HG02884 (cell line): Measurements from ENCODE around the gene NOXA1.

Experiments
- ATAC-seq: cut with Tn5 transposase; IDR thresholded peaks from one replicate; pipeline ENCODE4 v1.9.1; 2021; ENCODE audit warnings: mild to moderate bottlenecking, moderate library complexity; ENCODE audit not compliant: unreplicated experiment

NOXA1 gene

DNA sequence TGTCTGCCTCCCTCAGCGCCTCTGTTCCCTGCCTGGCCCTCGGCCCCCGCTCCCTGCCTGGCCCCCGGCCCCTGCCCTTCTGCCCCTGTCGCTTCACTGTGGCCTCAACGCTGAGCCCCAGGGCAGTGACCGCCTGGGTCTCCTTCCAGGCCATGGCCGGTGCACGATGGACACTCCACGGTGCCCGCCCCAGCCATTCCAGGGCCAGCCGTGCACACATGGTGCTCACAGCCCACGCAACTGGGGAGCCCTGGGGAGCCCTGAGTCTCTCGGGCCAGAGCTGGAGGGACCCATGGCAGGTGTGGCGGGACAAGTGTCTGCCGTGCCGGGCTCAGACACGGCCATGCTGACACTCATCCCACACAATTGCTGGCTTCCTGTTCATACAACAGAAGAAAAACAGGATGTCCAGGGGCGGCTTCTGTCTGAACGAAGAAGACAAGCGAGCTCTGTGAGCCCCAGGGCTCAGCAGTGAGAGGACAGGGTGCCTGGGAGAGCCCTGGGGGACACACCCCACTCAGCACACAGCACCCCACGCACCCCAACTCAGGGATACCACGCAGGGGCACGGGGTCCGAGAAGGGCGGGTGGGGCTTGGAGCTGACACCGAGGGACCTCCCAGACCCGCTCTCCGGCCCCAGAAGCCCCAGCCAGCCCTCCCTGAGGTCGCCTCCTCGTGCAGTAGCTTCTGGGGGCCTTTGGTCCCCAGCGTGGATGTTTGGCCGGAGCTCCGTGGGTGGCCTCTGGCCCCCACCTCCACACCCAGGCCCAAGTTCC, 35.9 kb upstream of the NOXA1 start:
- no peak for ATAC-seq

DNA sequence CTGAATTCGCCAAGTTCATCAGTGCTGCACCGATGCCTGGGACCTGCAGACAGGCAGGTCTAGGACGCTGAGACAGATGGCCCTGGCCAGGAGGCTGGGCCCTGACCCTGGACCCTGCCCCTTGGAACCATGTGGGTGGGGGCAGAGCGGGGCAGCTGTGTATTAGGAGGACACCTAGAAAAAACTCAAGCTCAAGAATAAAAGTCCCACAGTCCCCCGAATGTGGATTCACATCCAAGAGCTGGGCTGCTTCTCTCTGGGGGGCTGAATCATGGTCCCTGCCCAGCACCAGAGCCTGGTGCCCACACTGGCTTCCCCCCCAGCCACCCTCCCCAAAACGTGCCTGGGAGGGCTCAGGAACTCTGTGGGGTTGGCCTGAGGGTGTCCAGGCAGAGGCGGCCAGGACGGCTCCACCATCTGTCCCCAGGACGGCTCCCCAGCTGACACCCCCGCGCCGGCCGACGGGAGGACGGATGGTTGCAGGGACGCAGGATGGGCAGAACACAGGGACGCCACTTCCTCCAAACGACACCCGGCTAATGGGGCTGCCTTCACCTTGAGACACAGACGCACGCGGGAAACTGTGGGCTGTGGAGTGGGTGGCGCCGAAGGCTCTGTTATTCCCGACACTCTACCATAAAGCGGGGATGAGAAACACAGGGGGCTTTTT, 35.2 kb upstream of the NOXA1 start:
- no peak for ATAC-seq

DNA sequence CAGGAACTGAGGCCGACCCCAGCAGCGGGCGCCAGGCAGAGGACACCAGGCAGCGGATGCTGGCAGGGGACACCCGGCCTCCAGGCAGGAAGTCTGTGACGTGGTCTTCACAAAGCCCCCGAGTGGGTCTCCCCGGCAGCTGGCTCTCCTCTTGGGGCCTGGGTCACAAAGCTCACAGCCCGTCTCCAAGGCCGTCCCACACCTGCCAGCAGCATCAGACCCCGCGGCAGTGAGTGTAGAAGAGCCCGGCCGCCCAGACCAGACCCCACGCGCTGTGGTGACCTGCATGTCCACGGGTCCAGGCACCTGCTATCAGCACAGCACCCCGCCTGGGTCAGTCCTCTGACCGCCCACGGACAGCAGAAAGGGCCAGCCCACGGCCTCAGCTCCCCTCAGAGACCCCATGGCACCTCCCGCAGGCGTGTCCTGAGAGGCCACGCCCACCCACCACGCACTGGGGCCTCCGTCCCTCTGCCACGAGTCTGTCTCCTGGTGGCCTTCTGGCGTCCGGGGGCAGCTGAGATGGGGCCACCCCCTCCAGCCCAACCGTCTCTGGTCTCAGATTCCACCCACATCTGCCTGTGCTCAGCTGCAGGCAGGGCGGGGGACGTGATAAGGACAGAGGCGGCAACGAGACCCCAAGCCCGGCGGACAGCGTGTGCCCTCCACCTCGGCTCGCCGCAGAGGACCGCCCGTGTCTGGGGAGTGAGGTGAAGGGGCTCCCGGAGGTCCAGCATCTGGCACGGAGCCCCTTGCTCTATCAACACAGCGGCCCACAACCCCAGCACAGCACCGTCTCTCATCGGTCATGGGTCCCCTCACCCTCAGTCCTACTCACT, 34.4 kb upstream of the NOXA1 start:
- no peak for ATAC-seq

GRCh38 chr9:137389428-137389746, 33.8 kb upstream of the NOXA1 start:
- ATAC-seq, result no peak

DNA sequence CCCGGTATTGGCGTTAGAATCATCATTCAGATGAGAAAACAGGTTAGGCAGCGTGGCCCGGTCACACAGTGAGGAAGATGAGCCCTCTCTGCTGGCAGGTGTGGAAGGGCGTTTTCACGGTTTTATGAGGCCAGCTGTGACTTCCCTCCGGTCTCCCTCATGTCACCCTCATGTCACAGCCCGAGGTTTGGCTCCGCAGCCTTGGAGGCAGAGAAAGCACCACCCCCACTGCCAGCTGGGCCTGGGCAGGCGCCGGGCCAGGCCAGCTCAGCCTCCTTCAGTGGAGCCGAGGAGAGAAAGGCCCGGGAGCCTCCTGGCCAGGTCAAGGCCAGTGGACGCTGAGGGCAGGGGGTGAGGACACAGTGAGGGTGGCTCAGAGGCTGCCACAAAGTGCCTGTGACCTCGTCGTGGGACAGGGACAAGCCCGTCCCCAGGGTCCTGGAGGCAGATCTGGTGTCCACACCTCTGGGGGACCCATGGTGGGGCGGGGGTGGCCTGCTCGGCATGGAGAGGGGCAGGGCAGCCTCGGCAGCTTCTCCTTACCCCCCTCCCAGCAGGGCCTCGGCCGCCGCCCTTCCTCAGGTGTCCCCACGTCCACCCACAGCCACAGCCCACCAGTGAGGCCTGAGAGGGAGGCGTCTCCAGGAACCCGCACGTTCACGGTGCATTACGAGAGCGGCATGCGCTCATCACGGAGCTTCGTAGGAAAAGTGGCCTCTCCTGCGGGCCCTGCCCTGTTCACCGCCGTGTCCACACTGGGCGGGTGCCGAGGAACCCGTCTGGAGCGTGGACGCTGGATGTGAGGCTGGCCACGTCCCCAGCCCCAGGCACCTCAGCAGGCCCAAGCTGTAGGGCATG, 32.4 kb upstream of the NOXA1 start:
- ATAC-seq, result no peak

DNA sequence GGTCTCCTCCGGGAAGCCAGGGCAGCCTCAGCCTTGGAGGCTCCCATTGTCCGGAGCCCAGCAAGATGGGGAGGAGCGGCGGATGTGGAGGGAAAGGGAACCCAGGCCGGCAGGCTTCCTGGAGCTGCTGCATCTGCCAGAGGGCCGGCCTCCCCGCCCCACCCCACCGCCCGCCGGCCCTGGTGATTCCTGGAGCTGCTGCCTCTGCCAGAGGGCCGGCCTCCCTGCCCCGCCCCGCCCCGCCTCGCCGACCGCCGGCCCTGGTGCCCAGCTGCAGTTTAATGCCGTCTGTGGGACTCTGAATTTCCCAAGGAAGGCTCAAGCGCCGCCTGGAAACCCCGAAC, 31.8 kb upstream of the NOXA1 start:
- no peak for ATAC-seq

DNA sequence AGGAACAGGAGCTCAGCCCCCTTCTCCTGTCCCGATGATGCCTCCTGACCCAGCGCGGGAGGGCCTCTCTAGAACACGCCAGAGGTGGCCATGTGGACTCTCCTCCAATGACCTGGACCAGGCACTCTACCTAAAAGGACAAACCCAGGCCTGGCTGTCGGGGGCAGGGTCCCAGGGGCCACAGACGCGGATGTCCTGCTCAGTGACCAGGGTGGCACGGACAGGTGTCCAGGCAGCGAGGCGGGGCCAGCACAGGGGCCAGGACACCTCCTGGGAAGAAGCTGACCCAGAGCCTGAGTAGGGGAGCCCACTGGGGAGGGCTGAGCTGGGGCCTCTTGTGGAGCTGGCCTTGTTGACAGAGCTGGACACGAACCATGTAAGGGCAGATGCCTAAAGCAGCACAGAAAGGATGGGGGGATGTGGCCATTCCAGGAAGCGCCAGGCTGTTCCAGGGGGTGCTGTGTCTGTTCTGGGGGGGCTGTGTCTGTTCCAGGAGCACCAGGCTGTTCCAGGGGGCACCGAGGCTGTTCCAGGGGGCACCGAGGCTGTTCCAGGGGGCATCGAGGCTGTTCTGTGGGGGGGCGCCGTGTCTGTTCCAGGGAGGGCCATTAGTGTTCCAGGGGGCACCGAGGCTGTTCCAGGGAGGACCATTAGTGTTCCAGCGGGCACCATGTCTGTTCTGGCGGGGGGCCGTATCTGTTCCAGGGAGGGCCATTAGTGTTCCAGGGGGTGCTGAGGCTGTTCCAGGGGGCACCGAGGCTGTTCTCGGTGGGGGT, 30.8 kb upstream of the NOXA1 start:
- ATAC-seq, result no peak

DNA sequence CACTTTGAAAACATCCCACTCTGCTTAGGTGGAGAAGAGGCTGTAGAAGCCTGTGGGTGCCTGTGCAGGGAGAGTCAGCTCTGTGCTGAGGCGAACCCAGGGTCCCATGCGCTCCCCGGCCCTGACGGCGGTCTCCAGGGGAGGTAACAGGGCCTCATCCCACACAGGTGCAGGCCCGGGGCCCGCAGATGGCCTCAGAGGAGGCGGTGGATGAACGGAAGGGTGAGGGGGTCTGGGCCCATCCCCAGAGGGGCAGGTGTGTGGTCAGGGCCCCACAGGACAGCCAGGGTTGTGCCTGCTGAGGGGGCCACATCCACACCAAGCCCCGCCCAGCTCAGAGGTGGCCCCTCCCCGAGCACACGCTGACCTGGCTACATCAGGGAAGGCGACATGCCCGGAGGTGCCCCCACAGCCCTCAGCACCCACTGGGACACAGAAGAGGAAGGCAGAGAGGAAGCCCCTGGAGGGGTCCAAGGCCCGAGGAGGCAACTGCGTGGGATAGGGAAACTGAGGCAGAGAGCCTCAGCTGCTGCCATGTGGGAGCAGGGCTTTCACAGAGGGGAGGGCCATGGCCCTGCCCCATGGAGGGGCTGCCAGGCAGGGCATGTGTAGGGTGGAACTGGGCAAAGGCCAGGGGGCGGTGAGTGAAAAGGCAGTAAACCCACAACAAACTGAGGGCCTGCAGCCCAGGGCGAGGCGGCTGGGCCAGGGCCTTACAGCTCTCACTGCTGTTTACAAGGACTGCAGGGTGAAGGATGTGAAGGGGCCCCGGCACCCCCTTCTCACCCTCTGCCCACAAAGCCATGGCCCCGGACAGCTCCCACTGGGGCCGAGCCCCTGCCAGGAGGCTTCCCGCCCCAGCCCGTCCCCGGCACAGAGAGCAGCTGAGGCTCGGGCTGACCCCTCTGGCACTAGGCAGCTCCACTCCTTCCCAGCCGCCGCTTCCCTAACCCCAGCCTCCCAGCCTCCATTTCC, 29.7 kb upstream of the NOXA1 start:
- ATAC-seq, result no peak

GRCh38 chr9:137394866-137395665, 28.1 kb upstream of the NOXA1 start:
- no peak for ATAC-seq

DNA sequence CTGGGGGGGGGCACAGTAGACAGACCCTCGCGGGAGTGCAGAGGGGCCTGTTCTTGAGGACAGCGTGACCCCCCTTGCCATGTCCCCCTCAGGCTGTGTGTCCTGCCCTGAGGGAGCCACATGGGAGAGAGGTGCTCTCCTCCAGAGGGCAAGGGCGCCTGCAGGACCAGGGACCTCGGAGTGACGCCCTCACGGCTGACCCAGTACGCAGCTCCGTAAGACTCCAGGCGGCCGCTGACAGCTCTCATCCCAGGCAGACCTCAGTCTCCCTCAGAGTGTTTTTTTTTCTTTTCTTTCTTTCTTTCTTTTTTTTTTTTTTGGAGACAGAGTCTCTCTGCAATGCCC, 27.6 kb upstream of the NOXA1 start:
- ATAC-seq, result no peak

DNA sequence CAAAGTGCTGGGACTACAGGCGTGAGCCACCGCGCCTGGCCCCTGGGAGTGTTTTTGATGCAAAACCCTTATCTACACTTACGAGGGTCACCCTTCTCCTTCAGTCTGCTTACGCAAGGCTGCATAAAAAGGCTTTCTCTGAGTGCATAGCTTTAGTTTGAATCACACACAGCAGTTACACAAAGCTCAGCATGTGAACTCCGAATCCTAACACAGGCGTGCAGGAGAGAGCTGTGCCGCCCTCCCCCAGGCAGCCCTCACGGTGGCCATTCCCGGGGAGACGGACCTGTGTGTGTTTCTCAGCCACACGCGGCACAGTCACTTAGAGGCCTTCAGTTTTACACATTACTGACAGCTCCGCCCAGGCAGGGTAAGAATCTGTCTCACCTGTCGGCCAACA, 27.0 kb upstream of the NOXA1 start:
- no peak for ATAC-seq

GRCh38 chr9:137396634-137397367, 26.4 kb upstream of the NOXA1 start:
- no peak for ATAC-seq

DNA sequence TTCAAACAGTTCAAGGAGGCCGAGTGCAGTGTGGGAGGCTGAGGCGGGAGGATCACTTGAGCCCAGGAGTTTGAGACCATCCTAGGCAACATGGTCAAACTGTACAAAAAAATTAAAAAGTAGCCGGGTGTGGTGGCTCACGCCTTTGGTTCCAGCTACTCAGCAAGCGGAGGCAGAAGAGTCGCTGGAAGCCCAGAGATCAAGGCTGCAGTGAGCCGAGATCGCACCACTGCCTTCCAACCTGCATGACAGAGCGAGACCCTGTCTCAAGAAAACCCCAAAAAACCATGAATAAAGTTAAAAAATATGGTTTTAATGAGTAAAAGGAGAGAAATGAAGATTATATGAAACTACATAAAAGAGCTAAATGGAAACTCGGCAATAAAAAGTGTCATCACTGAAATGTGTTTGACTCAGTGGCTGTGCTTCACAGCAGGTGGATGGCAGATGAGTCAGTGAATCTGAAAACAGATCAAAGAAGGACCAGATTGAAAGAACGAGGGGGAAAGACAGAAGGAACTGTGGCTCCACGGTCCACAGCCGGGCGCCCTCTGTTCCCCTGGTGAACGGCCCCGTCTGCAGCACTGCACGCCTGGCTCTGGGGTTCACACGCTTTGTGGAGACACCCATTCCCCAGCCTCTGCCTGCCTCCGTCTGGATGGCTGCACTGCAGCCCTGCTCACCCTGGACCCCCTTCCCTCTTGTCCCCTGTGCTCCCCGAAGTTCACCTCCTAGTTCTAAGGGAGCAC, 25.3 kb upstream of the NOXA1 start:
- ATAC-seq, result no peak

DNA sequence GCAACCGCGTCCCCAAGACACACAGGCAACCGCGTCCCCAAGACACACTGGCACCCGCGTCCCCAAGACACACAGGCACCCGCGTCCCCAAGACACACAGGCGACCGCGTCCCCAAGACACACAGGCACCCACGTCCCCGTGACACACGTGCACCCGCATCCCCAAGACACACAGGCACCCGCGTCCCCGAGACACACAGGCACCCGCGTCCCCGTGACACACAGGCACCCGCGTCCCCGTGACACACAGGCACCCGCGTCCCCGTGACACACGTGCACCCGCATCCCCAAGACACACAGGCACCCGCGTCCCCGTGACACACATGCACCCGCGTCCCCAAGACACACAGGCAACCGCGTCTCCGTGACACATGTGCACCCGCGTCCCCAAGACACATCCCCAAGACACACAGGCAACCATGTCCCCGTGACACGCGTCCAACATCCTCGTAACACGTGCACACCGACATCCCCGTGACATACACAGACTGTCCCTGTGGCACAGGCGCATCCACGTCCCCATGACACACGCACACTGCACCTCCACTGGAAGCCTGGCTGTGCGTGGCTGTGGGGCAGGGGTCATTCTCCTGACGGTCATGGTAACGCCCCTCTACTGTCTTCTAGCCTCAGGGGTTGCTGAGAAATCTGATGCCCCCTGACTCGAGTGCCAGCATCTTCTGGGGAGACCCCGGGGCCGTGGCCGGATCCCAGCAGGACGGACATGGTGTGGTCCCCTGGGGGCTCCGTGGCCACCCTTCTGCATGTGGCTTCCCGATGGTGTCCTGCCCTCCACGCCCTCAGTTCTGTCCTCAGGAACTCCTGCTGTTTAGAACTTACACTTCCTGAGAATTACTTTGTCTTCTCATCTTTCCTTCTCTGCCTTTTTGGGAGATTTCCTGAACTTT, 24.4 kb upstream of the NOXA1 start:
- ATAC-seq, result no peak

DNA sequence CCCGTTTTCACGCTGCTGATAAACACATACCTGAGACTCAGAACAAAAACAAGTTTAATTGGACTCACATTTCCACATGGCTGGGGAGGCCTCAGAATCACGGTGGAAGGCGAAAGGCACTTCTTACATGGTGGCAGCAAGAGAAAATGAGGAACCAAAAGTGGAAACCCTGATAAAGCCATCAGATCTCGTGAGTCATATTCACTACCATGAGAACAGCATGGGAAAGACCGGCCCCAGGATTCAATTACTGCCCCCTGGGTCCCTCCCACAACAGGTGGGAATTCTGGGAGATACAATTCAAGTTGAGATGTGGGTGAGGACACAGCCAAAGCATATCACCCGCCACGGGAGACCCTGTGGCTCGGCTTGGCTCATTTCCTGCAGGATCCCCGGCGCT, 20.4 kb upstream of the NOXA1 start:
- ATAC-seq, result no peak

- no peak for ATAC-seq
These were observed 19.9 kb upstream of the NOXA1 start for GRCh38 chr9:137403269-137403668.
